HL-60/S4 treated with phorbol 12-myristate 13-acetate at 8.2 ng/mL for 4 days and 3 days (cell line): ENCODE measurements around the gene DPEP3.

ENCODE experiments used
- in situ Hi-C: fragments of 300-500 bp; cut with MboI; formaldehyde crosslinking; loops from 2 replicates; pipeline ENCODE4 v1.15.0; 2022; ENCODE audit warnings: low sequenced_read_pairs

The DPEP3 gene

GRCh38 chr16:67967958-67968399 lies 12.3 kb downstream of the DPEP3 start:
- in situ Hi-C loops = no loop called here

- in situ Hi-C loops = no loop called here
These were observed 12.9 kb downstream of the DPEP3 start for GRCh38 chr16:67967183-67967957.

GRCh38 chr16:67966549-67967182 lies 13.6 kb downstream of the DPEP3 start:
- in situ Hi-C loops = no loop called here

- in situ Hi-C loops = no loop called here
These were observed 14.4 kb downstream of the DPEP3 start for GRCh38 chr16:67965668-67966548.

GRCh38 chr16:67964477-67965131 lies 15.7 kb downstream of the DPEP3 start:
- in situ Hi-C loops = no loop called here

- in situ Hi-C loops = no loop called here
These were observed 16.5 kb downstream of the DPEP3 start for GRCh38 chr16:67963662-67964321.

GRCh38 chr16:67963292-67963661 lies 17.0 kb downstream of the DPEP3 start:
- in situ Hi-C loops = no loop called here

- in situ Hi-C loops = no loop called here
These were observed 18.2 kb downstream of the DPEP3 start for GRCh38 chr16:67962135-67962534.

- in situ Hi-C loops = no loop called here
These were observed 18.7 kb downstream of the DPEP3 start for GRCh38 chr16:67961551-67961957.

- in situ Hi-C loops = no loop called here
These were observed 20.6 kb downstream of the DPEP3 start for GRCh38 chr16:67959536-67960329.

- in situ Hi-C loops = no loop called here
These were observed 22.7 kb downstream of the DPEP3 start for GRCh38 chr16:67957622-67958021.

- in situ Hi-C loops = no loop called here
These were observed 25.7 kb downstream of the DPEP3 start for GRCh38 chr16:67954421-67955196.

- in situ Hi-C loops = no loop called here
These were observed 26.5 kb downstream of the DPEP3 start for GRCh38 chr16:67953641-67954375.

- in situ Hi-C loops = no loop called here
These were observed 28.8 kb downstream of the DPEP3 start for GRCh38 chr16:67951485-67951884.

GRCh38 chr16:67950335-67950843 lies 29.9 kb downstream of the DPEP3 start:
- in situ Hi-C loops = no loop called here

GRCh38 chr16:67949645-67950044 lies 30.7 kb downstream of the DPEP3 start:
- in situ Hi-C loops = no loop called here

GRCh38 chr16:67948015-67948414 lies 32.3 kb downstream of the DPEP3 start:
- in situ Hi-C loops = no loop called here

GRCh38 chr16:67946966-67947558 lies 33.2 kb downstream of the DPEP3 start:
- in situ Hi-C loops = no loop called here
